ENCODE results near the gene PAOX. TPM values are rescaled to one million over a fixed set of nuclear protein-coding genes. Genes with fewer than 3 reads are reported as not detected.
A peak's percentile ranks its signal among the peaks of the same experiment; 100 is the strongest.

The PAOX gene
- total RNA-seq, 1 experiment from 2014 or later, result 6.7 TPM

GRCh38 chr10:133377025-133377817, 1.8 kb upstream of the PAOX start:
- CTCF ChIA-PET, result interaction anchor here (1.1 kb wide), 1 partner anchor 48 kb away, joined by 3 read pairs; no protein-coding TSS in a partner anchor
- no peaks in the 10 kb centered on the region for H3K9me3 ChIP-seq
- POLR2A ChIA-PET, result no interaction called here
- Mint-ChIP-seq H3K4me3 (ENCODE audit: unreplicated experiment) (peak overlapping the region; percentile 81), H3K27me3 (ENCODE audit: insufficient read depth, unreplicated experiment) (no peaks in the 10 kb centered on the region), H3K4me1 (ENCODE audit: low read depth, unreplicated experiment) (no peaks in the 10 kb centered on the region), H3K27ac (ENCODE audit: unreplicated experiment) (no peak overlapping the region), H3K9me3 (ENCODE audit: unreplicated experiment) (no peaks in the 10 kb centered on the region), H3K36me3 (ENCODE audit: insufficient read depth, unreplicated experiment) (peaks cover 6% of the 10 kb centered on the region)
- H3K4me3 ChIP-seq (ENCODE audit: low read depth, low read length), result peak overlapping the region; percentile 97
- intact Hi-C loops (cut with micrococcal nuclease; ENCODE audit: unreplicated experiment), result loop anchor here (5.0 kb wide), 1 partner anchor 70 kb away; the partner anchor contains the start of genes TUBGCP2 and ZNF511
- TF ChIP-seq CTCF (IDR thresholded peaks at IDR 0.05; ENCODE audit: insufficient read depth in 1 of 2, low read depth in 1 of 2, low read length in 1 of 2, severe bottlenecking in 1 of 2, unreplicated experiment in 1 of 2), result no peak
- no TSS peak for BruUV-seq (replicated peaks)
- no peak for DNase-seq
- H3K27me3 ChIP-seq (replicated peaks; ENCODE audit: control insufficient read depth, insufficient read depth, low read length), result no peaks in the 10 kb centered on the region
- H3K4me1 ChIP-seq, result peaks cover 17% of the 10 kb centered on the region
- H3K36me3 ChIP-seq (ENCODE audit: control insufficient read depth, insufficient read depth, low read length), result no peaks in the 10 kb centered on the region

- Histone ChIP-seq H3K27me3 (replicated peaks; ENCODE audit: control insufficient read depth, insufficient read depth, low read length) (no peaks in the 10 kb centered on the region), H3K9me3 (no peaks in the 10 kb centered on the region), H3K36me3 (ENCODE audit: control insufficient read depth, insufficient read depth, low read length) (no peaks in the 10 kb centered on the region), H3K4me3 (ENCODE audit: low read depth, low read length) (peak overlapping the region; percentile 97), H3K4me1 (peaks cover 16% of the 10 kb centered on the region)
- BruUV-seq (replicated peaks), result no TSS peak
- no peak for TF ChIP-seq CTCF (IDR thresholded peaks at IDR 0.05; ENCODE audit: insufficient read depth in 1 of 2, low read depth in 1 of 2, low read length in 1 of 2, severe bottlenecking in 1 of 2, unreplicated experiment in 1 of 2)
- no peaks in the 10 kb centered on the region for H3K27me3 Mint-ChIP-seq (ENCODE audit: insufficient read depth, unreplicated experiment)
- DNase-seq, result peak in 1 of 2 experiments; percentile 59
- no peaks in the 10 kb centered on the region for H3K9me3 Mint-ChIP-seq (ENCODE audit: unreplicated experiment)
- intact Hi-C loops (cut with micrococcal nuclease; ENCODE audit: unreplicated experiment), result loop anchor here (1.0 to 5.0 kb wide), 2 partner anchors 16 to 71 kb away; partner anchors contain the start of genes MTG1, TUBGCP2 and ZNF511
- CTCF ChIA-PET, result interaction anchor here (0.6 to 1.1 kb wide), 5 partner anchors 17 to 64 kb away, joined by 3 to 6 read pairs (median 3); partner anchors contain the start of gene FUOM
- POLR2A ChIA-PET, result no interaction called here
- peak overlapping the region; percentile 81 for H3K4me3 Mint-ChIP-seq (ENCODE audit: unreplicated experiment)
- no peaks in the 10 kb centered on the region for H3K4me1 Mint-ChIP-seq (ENCODE audit: low read depth, unreplicated experiment)
- peaks cover 5% of the 10 kb centered on the region for H3K36me3 Mint-ChIP-seq (ENCODE audit: insufficient read depth, unreplicated experiment)
- H3K27ac Mint-ChIP-seq (ENCODE audit: unreplicated experiment), result peak overlapping the region; percentile 45
Measured at GRCh38 chr10:133377818-133378250, 1.2 kb upstream of the PAOX start.

GRCh38 chr10:133378251-133379096, 588 bp upstream of the PAOX start:
- H3K4me3 ChIP-seq (ENCODE audit: low read depth, low read length), result peak overlapping the region; percentile 97
- no peaks in the 10 kb centered on the region for H3K9me3 Mint-ChIP-seq (ENCODE audit: unreplicated experiment)
- POLR2A ChIA-PET, result interaction anchor here (1.0 to 1.4 kb wide), 3 partner anchors 16 to 54 kb away, joined by 3 to 7 read pairs (median 4); partner anchors contain the start of genes FUOM and MTG1
- H3K4me1 ChIP-seq, result peaks cover 16% of the 10 kb centered on the region
- no peaks in the 10 kb centered on the region for H3K27me3 Mint-ChIP-seq (ENCODE audit: insufficient read depth, unreplicated experiment)
- peak; percentile 73 to 78 for DNase-seq
- peak overlapping the region; percentile 45 for H3K27ac Mint-ChIP-seq (ENCODE audit: unreplicated experiment)
- intact Hi-C loops (cut with micrococcal nuclease; ENCODE audit: unreplicated experiment), result loop anchor here (1.0 to 5.0 kb wide), 2 partner anchors 16 to 71 kb away; partner anchors contain the start of genes MTG1, TUBGCP2 and ZNF511
- no peak for TF ChIP-seq CTCF (IDR thresholded peaks at IDR 0.05; ENCODE audit: insufficient read depth in 1 of 2, low read depth in 1 of 2, low read length in 1 of 2, severe bottlenecking in 1 of 2, unreplicated experiment in 1 of 2)
- CTCF ChIA-PET, result interaction anchor here (0.6 to 1.1 kb wide), 5 partner anchors 17 to 64 kb away, joined by 3 to 6 read pairs (median 3); partner anchors contain the start of gene FUOM
- BruUV-seq (replicated peaks), result no TSS peak
- no peaks in the 10 kb centered on the region for H3K36me3 Mint-ChIP-seq (ENCODE audit: insufficient read depth, unreplicated experiment)
- H3K27me3 ChIP-seq (replicated peaks; ENCODE audit: control insufficient read depth, insufficient read depth, low read length), result no peaks in the 10 kb centered on the region
- no peaks in the 10 kb centered on the region for H3K4me1 Mint-ChIP-seq (ENCODE audit: low read depth, unreplicated experiment)
- no peaks in the 10 kb centered on the region for H3K36me3 ChIP-seq (ENCODE audit: control insufficient read depth, insufficient read depth, low read length)
- no peaks in the 10 kb centered on the region for H3K9me3 ChIP-seq
- peak overlapping the region; percentile 81 for H3K4me3 Mint-ChIP-seq (ENCODE audit: unreplicated experiment)
